ENCODE data around the gene LSAMP. TPM values are rescaled to one million over a fixed set of nuclear protein-coding genes. Genes with fewer than 3 reads are reported as not detected.

LSAMP gene
- total and polyA plus RNA-seq, 9 of the 15 experiments (the other 6 are each of a cell fraction or from before 2014, with no cell fraction given): 0.09 to 0.11 TPM; not detected in 7

DNA sequence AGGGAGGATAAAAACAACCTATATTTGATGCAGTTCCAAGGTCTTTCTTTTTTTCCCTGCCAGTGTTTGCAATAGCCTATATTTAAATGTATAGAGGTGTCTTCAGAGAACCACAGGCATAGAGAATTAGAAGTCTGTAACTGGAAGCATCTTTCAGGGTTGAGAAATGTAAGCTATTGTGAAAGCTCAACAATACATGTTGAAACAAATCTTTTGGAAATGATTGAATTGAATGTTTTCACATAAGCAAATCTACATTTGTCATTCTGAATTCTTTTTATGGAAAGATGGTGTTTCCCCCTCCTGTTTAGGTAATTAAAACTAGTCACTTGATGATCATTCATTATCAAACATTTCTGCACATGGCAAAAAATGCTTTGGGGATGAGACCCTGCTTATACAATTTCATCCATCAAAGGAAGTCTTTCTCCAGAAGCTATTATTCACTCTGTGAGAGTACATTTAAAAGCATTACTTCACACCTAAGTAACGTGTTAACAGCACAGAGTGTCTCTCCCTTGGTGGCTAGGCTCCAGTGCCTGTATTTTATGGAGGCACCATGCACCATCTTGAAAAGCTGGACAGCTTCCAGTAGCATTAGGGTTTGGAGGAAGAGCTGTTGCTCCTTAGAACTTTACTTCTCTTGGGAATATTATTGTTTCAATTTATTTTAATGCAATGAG, 406.2 kb downstream of the LSAMP start (continued):
- TF ChIP-seq MGA (IDR thresholded peaks at IDR 0.05): peak; percentile 66
- TF ChIP-seq RBBP5 (IDR thresholded peaks at IDR 0.05; ENCODE audit: borderline replicate concordance, insufficient read depth, low read length, poor library complexity, severe bottlenecking): peak; percentile 53
- TF ChIP-seq ZNF197 (CRISPR knock-in tag; IDR thresholded peaks at IDR 0.05; ENCODE audit: low read depth): no peak
- TF ChIP-seq, protein P1, sequence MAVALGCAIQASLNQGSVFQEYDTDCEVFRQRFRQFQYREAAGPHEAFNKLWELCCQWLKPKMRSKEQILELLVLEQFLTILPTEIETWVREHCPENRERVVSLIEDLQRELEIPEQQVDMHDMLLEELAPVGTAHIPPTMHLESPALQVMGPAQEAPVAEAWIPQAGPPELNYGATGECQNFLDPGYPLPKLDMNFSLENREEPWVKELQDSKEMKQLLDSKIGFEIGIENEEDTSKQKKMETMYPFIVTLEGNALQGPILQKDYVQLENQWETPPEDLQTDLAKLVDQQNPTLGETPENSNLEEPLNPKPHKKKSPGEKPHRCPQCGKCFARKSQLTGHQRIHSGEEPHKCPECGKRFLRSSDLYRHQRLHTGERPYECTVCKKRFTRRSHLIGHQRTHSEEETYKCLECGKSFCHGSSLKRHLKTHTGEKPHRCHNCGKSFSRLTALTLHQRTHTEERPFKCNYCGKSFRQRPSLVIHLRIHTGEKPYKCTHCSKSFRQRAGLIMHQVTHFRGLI (CRISPR knock-in tag; IDR thresholded peaks at IDR 0.05): no peak
- peak; percentile 71 for TF ChIP-seq L3MBTL2 (IDR thresholded peaks at IDR 0.05)
- no peak for TF ChIP-seq RREB1 (CRISPR knock-in tag; IDR thresholded peaks at IDR 0.05)
